ENCODE results near the gene PPIF.
"Not testable (repeated sequence)": the region's sequence is repeated elsewhere in the genome, so short reads cannot be mapped to it uniquely, and the experiment has no call there.

PPIF gene

GRCh38 chr10:79336739-79337138 is 10.5 kb upstream of the PPIF start:
- Histone ChIP-seq H3K9ac (ENCODE audit: low read length) (no peak overlapping the region), H3K4me3 (ENCODE audit: low read length) (no peak overlapping the region), H3K9me3 (ENCODE audit: control insufficient read depth, low read length) (no peaks in the 10 kb centered on the region), H3K27me3 (ENCODE audit: control insufficient read depth, insufficient read depth, low read length) (no peaks in the 10 kb centered on the region), H3K4me1 (ENCODE audit: control insufficient read depth, insufficient read depth, low read length) (peaks cover 2% of the 10 kb centered on the region), H3K36me3 (ENCODE audit: control insufficient read depth, insufficient read depth, low read length) (no peaks in the 10 kb centered on the region)

DNA sequence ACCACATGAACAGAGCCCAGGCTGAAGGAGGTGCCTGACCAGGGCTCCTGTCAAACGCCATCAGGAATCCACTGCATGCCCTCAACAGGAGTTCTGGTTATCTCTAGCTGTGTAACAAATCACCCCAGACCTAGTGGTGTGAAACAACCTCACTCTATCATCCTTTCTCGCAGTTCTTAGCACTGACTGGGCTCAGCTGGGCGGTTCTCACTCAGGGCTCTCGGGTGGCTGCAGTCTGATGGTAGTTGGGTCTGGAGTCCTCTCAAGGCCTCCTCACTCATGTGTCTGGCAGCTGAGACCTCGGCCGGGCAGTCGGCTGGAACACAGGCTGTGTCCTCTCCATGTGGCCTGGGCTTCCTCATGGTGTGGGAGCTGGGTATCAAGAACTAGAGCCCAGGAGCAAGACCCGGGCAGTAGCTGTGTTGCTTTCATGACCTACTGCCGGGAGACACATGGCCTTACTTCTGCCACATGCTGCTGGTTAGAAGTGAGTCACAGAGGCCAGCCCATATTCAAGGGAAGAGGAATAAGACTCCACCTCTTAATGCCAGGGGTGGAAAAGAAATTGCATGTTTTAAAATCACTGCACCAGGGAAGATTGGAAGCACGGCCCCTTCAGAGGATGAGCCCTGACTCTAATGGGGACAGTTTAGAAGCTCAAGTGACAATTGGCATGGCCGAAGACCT is 9.3 kb upstream of the PPIF start:
- peaks cover 14% of the 10 kb centered on the region for H3K4me1 ChIP-seq (ENCODE audit: control insufficient read depth, insufficient read depth, low read length)
- not testable (repeated sequence) for H3K9ac ChIP-seq (ENCODE audit: low read length); H3K27me3 ChIP-seq (ENCODE audit: control insufficient read depth, insufficient read depth, low read length); H3K36me3 ChIP-seq (ENCODE audit: control insufficient read depth, insufficient read depth, low read length); H3K9me3 ChIP-seq (ENCODE audit: control insufficient read depth, low read length); H3K4me3 ChIP-seq (ENCODE audit: low read length)

GRCh38 chr10:79339266-79339665 is 8.0 kb upstream of the PPIF start:
- no peak overlapping the region for H3K4me3 ChIP-seq (ENCODE audit: low read length)
- no peak overlapping the region for H3K9ac ChIP-seq (ENCODE audit: low read length)
- H3K4me1 ChIP-seq (ENCODE audit: control insufficient read depth, insufficient read depth, low read length): peaks cover 27% of the 10 kb centered on the region
- H3K36me3 ChIP-seq (ENCODE audit: control insufficient read depth, insufficient read depth, low read length): no peaks in the 10 kb centered on the region
- H3K9me3 ChIP-seq (ENCODE audit: control insufficient read depth, low read length): no peaks in the 10 kb centered on the region
- H3K27me3 ChIP-seq (ENCODE audit: control insufficient read depth, insufficient read depth, low read length): no peaks in the 10 kb centered on the region

- no peaks in the 10 kb centered on the region for H3K9me3 ChIP-seq (ENCODE audit: control insufficient read depth, low read length)
- H3K9ac ChIP-seq (ENCODE audit: low read length): no peak overlapping the region
- no peak overlapping the region for H3K4me3 ChIP-seq (ENCODE audit: low read length)
- no peaks in the 10 kb centered on the region for H3K36me3 ChIP-seq (ENCODE audit: control insufficient read depth, insufficient read depth, low read length)
- no peaks in the 10 kb centered on the region for H3K27me3 ChIP-seq (ENCODE audit: control insufficient read depth, insufficient read depth, low read length)
- H3K4me1 ChIP-seq (ENCODE audit: control insufficient read depth, insufficient read depth, low read length): peaks cover 42% of the 10 kb centered on the region
Measured at GRCh38 chr10:79340646-79341244, 6.5 kb upstream of the PPIF start.

DNA sequence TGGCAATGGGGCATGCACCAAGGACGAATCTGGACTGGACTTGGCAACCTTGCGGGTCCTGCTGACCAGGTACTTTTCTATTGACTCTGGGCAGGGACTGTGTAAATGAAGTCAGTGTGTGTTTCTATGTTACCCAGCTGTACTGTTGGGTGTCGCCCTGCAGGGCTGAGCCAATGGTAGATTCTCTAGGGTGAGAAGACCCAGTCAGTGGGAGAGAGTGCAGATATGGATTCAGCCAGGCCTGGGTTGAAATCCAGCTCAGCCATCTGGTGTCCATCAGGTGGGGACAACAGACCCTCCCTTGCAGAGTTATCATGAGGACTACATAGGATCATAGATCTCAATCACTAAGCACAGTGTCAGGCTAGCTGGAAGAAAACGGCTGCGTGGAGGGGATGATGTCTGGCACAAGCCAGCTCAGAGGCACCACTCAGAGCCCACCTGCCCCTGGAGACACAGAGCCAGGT is 4.9 kb upstream of the PPIF start:
- H3K27me3 ChIP-seq (ENCODE audit: control insufficient read depth, insufficient read depth, low read length): no peaks in the 10 kb centered on the region
- peak overlapping the region; percentile 22 for H3K9ac ChIP-seq (ENCODE audit: low read length)
- H3K4me3 ChIP-seq (ENCODE audit: low read length): no peak overlapping the region
- H3K36me3 ChIP-seq (ENCODE audit: control insufficient read depth, insufficient read depth, low read length): no peaks in the 10 kb centered on the region
- H3K4me1 ChIP-seq (ENCODE audit: control insufficient read depth, insufficient read depth, low read length): peaks cover 55% of the 10 kb centered on the region
- H3K9me3 ChIP-seq (ENCODE audit: control insufficient read depth, low read length): no peaks in the 10 kb centered on the region

DNA sequence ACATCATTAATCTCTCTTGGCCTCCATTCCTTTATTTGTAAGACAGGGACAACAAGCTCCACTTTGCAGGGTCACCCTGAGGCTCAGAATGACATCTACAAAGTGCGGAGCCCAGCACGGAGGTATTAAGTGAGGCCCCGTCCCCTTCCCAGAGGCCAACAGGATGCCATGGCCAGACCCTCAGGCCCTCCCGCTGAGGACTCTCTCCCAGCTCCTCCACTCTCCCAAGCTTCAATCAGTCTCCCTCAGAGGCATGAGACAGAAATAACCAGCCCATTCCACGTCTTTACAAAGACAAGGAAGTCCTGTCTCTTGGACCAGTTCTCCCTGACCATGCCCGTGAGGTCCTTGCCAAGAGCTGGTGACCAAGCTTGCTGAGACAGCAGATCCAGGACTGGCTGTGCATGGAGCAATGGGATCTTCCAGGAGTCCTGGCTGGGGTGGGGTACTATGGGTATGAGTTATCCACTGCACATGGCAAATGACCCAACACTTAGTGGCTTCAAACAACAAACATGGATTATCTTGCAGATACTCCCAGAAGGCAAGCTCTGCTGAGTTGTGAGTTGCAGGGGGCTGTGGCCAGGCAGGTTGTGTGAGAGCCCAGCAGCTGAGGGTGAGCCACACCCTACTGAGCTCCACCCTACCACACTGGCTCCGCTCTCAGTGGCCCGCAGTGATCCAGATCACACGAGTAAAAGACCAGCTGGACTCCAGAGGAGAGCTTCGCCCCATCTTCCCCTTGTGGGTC is 4.3 kb upstream of the PPIF start:
- Histone ChIP-seq H3K4me3 (ENCODE audit: low read length) (no peak overlapping the region), H3K36me3 (ENCODE audit: control insufficient read depth, insufficient read depth, low read length) (no peaks in the 10 kb centered on the region), H3K27me3 (ENCODE audit: control insufficient read depth, insufficient read depth, low read length) (no peaks in the 10 kb centered on the region), H3K9me3 (ENCODE audit: control insufficient read depth, low read length) (no peaks in the 10 kb centered on the region), H3K4me1 (ENCODE audit: control insufficient read depth, insufficient read depth, low read length) (peaks cover 55% of the 10 kb centered on the region), H3K9ac (ENCODE audit: low read length) (peak overlapping the region; percentile 22)

GRCh38 chr10:79344502-79345195 is 2.6 kb upstream of the PPIF start:
- Histone ChIP-seq H3K27me3 (ENCODE audit: control insufficient read depth, insufficient read depth, low read length) (no peaks in the 10 kb centered on the region), H3K36me3 (ENCODE audit: control insufficient read depth, insufficient read depth, low read length) (peaks cover 5% of the 10 kb centered on the region), H3K4me3 (ENCODE audit: low read length) (no peak overlapping the region), H3K9me3 (ENCODE audit: control insufficient read depth, low read length) (no peaks in the 10 kb centered on the region), H3K9ac (ENCODE audit: low read length) (no peak overlapping the region), H3K4me1 (ENCODE audit: control insufficient read depth, insufficient read depth, low read length) (peaks cover 71% of the 10 kb centered on the region)

GRCh38 chr10:79345241-79346011 is 1.8 kb upstream of the PPIF start:
- Histone ChIP-seq H3K36me3 (ENCODE audit: control insufficient read depth, insufficient read depth, low read length) (peaks cover 11% of the 10 kb centered on the region), H3K27me3 (ENCODE audit: control insufficient read depth, insufficient read depth, low read length) (no peaks in the 10 kb centered on the region), H3K9me3 (ENCODE audit: control insufficient read depth, low read length) (no peaks in the 10 kb centered on the region), H3K4me1 (ENCODE audit: control insufficient read depth, insufficient read depth, low read length) (peaks cover 78% of the 10 kb centered on the region), H3K4me3 (ENCODE audit: low read length) (no peak overlapping the region), H3K9ac (ENCODE audit: low read length) (no peak overlapping the region)

DNA sequence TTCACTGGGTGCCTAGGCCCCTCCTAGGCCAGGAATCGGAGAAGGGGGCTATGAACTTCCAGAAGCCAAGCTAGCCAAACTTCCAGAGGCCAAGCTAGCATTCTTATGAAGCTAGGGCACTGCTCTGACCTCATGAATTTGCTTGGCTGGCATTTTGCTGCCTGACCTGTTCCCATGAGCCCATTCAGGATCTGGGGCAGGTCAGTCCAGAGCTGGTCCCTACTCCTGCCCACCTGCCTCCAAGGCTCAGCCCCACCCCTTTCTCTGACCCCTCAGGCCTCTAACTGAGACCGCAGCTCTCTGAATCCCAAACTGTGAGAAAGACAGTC is 1.3 kb upstream of the PPIF start:
- Histone ChIP-seq H3K27me3 (ENCODE audit: control insufficient read depth, insufficient read depth, low read length) (no peaks in the 10 kb centered on the region), H3K36me3 (ENCODE audit: control insufficient read depth, insufficient read depth, low read length) (peaks cover 16% of the 10 kb centered on the region), H3K9ac (ENCODE audit: low read length) (no peak overlapping the region), H3K4me3 (ENCODE audit: low read length) (no peak overlapping the region), H3K4me1 (ENCODE audit: control insufficient read depth, insufficient read depth, low read length) (peaks cover 83% of the 10 kb centered on the region), H3K9me3 (ENCODE audit: control insufficient read depth, low read length) (no peaks in the 10 kb centered on the region)

DNA sequence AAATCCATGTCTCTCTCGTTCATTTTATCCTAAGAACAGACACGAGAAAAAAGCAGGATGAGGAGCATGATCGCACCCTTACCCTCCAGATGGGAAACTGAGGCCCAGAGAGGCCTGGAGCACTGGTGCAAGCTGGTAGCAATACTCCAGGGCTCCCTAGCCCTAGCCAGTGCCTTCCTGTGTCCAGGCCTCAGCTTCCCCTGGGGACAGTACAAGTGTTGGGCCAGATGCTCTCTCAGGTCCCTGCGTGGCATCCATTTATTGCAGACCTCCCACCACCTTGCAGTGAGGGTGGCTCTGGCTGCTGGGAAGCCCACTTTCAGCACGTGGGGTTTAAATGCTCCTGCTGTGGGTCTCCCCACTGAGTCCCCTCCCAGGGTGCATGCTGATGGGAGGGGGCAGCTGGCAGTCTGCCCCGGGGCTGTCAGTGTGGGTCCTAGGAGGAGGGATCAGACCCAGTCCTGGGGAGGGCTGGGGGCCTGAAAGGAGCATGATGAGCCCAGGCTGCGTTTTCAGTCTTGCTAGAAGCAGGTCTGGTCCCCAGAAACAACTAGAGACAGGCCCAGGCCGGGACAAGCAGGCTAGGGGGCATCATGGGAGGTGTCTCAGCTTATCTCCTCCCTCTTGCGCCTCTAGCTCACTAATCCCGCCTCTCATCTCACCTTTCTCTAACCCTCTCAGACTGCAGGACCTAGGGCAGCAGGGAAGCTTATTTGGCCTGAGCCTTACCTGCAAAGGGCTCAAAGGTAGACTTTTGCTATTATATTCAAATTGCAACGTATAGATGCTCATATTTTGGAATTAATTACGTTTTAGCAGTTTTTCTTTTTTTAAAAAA is 662 bp upstream of the PPIF start:
- Histone ChIP-seq H3K4me3 (ENCODE audit: low read length) (no peak overlapping the region), H3K9ac (ENCODE audit: low read length) (peak overlapping the region; percentile 60), H3K4me1 (ENCODE audit: control insufficient read depth, insufficient read depth, low read length) (peaks cover 83% of the 10 kb centered on the region)

More for the DNA sequence above, 662 bp upstream of the PPIF start:
- Histone ChIP-seq H3K27me3 (ENCODE audit: control insufficient read depth, insufficient read depth, low read length) (no peaks in the 10 kb centered on the region), H3K9me3 (ENCODE audit: control insufficient read depth, low read length) (no peaks in the 10 kb centered on the region), H3K36me3 (ENCODE audit: control insufficient read depth, insufficient read depth, low read length) (peaks cover 16% of the 10 kb centered on the region)

Data from mucosa of stomach (tissue), 1 donor.